Activated effector memory CD4-positive, alpha-beta T cell treated with anti-CD3 and anti-CD28 coated beads, Interleukin-2, amount 50 U/mL, for 16 hours (primary cell): ENCODE measurements around the gene EID3.

ENCODE experiments used
- DNase-seq: peaks from one replicate; pipeline ENCODE4 v3.0.0-alpha.2; 2020

Gene EID3

GRCh38 chr12:104340925-104341611, 37.5 kb downstream of the EID3 start:
- DNase-seq = no peak

- DNase-seq = no peak
Measured at GRCh38 chr12:104342147-104342546, 38.6 kb downstream of the EID3 start.

GRCh38 chr12:104342635-104343249, 39.2 kb downstream of the EID3 start:
- no peak for DNase-seq

- no peak for DNase-seq
Measured at GRCh38 chr12:104344682-104345081, 41.1 kb downstream of the EID3 start.

- no peak for DNase-seq
Measured at GRCh38 chr12:104345234-104346066, 41.9 kb downstream of the EID3 start.

GRCh38 chr12:104347374-104348075, 44.0 kb downstream of the EID3 start:
- no peak for DNase-seq

GRCh38 chr12:104348283-104348993, 44.9 kb downstream of the EID3 start:
- no peak for DNase-seq

- DNase-seq = no peak
Measured at GRCh38 chr12:104348994-104349494, 45.5 kb downstream of the EID3 start.

- DNase-seq = no peak
Measured at GRCh38 chr12:104350211-104351056, 46.9 kb downstream of the EID3 start.

- no peak for DNase-seq
Measured at GRCh38 chr12:104351057-104351983, 47.8 kb downstream of the EID3 start.

- DNase-seq = no peak
Measured at GRCh38 chr12:104352106-104352713, 48.7 kb downstream of the EID3 start.

- no peak for DNase-seq
Measured at GRCh38 chr12:104353012-104353981, 49.8 kb downstream of the EID3 start.

GRCh38 chr12:104354167-104354867, 50.8 kb downstream of the EID3 start:
- no peak for DNase-seq
